H9 (cell line): ENCODE results near the gene LHFPL6. TPM values are rescaled to one million over a fixed set of nuclear protein-coding genes. Genes with fewer than 3 reads are reported as not detected.
A peak's percentile ranks its signal among the peaks of the same experiment; 100 is the strongest.

Experiments
- DNase-seq: peaks from one replicate; pipeline ENCODE4 v3.0.0-alpha.2; 2017
- H2AFZ ChIP-seq: one replicate; pipeline ENCODE4 v1.6.1; 2013; ENCODE audit warnings: mild to moderate bottlenecking, low read length, control low read depth, moderate library complexity
- H2AK5ac ChIP-seq: 2 replicates; pipeline ENCODE4 v1.6.1; 2013; ENCODE audit warnings: low read length, control low read depth, mixed read lengths; ENCODE audit not compliant: insufficient read length
- H2BK120ac ChIP-seq: one replicate; pipeline ENCODE4 v1.6.1; 2013; ENCODE audit warnings: low read depth, mild to moderate bottlenecking, low read length, control low read depth, inconsistent platforms; ENCODE audit not compliant: poor library complexity, severe bottlenecking
- H2BK12ac ChIP-seq: 2 replicates; pipeline ENCODE4 v1.6.1; 2013; ENCODE audit warnings: low read length, control low read depth, mixed read lengths, low read depth; ENCODE audit not compliant: insufficient read length
- H2BK15ac ChIP-seq: 2 replicates; pipeline ENCODE4 v1.6.1; 2013; ENCODE audit warnings: low read depth, low read length, control low read depth
- H2BK20ac ChIP-seq: one replicate; pipeline ENCODE4 v1.6.1; 2013; ENCODE audit warnings: low read depth, mild to moderate bottlenecking, low read length, control low read depth, inconsistent platforms; ENCODE audit not compliant: poor library complexity, severe bottlenecking
- H2BK5ac ChIP-seq: 2 replicates; pipeline ENCODE4 v1.6.1; 2013; ENCODE audit warnings: low read length, control low read depth, mixed read lengths; ENCODE audit not compliant: insufficient read length
- H3K14ac ChIP-seq: 2 replicates; pipeline ENCODE4 v1.6.1; 2013; ENCODE audit warnings: low read length, control low read depth; ENCODE audit not compliant: insufficient read depth
- H3K18ac ChIP-seq: 2 replicates; pipeline ENCODE4 v1.6.1; 2013; ENCODE audit warnings: low read depth, mild to moderate bottlenecking, mixed read lengths, low read length, control low read depth; ENCODE audit not compliant: insufficient read length
- H3K23ac ChIP-seq: 2 replicates; pipeline ENCODE4 v1.6.1; 2013; ENCODE audit warnings: low read length, control low read depth, mixed read lengths, low read depth; ENCODE audit not compliant: insufficient read length
- H3K23me2 ChIP-seq: 2 replicates; pipeline ENCODE4 v1.6.1; 2013; ENCODE audit warnings: low read depth, mild to moderate bottlenecking, mixed read lengths, low read length, control low read depth; ENCODE audit not compliant: insufficient read length, poor library complexity, severe bottlenecking
- H3K27ac ChIP-seq: 2 replicates; pipeline ENCODE4 v1.5.1; 2013; ENCODE audit warnings: low read length, control low read depth, mixed read lengths, low read depth; ENCODE audit not compliant: insufficient read length
- H3K27me3 ChIP-seq: 2 replicates; pipeline ENCODE4 v1.6.1; 2013; ENCODE audit warnings: low read length, control low read depth, inconsistent platforms; ENCODE audit not compliant: insufficient read depth
- H3K4ac ChIP-seq: 2 replicates; pipeline ENCODE4 v1.6.1; 2013; ENCODE audit warnings: low read depth, mild to moderate bottlenecking, control low read depth, inconsistent platforms, low read length, moderate library complexity
- H3K4me1 ChIP-seq: 2 replicates; pipeline ENCODE4 v1.6.1; 2013; ENCODE audit warnings: low read length, control low read depth, inconsistent platforms; ENCODE audit not compliant: insufficient read depth
- H3K4me2 ChIP-seq: 2 replicates; pipeline ENCODE4 v1.6.1; 2013; ENCODE audit warnings: low read length, control low read depth, mixed read lengths; ENCODE audit not compliant: insufficient read length, insufficient read depth
- H3K56ac ChIP-seq: 2 replicates; pipeline ENCODE4 v1.6.1; 2013; ENCODE audit warnings: low read depth, mild to moderate bottlenecking, mixed read lengths, low read length, control low read depth; ENCODE audit not compliant: insufficient read length
- H3K79me1 ChIP-seq: 2 replicates; pipeline ENCODE4 v1.6.1; 2013; ENCODE audit warnings: low read depth, mild to moderate bottlenecking, moderate library complexity, low read length, control low read depth, inconsistent platforms; ENCODE audit not compliant: insufficient read depth, poor library complexity, severe bottlenecking
- H3K79me2 ChIP-seq: 2 replicates; pipeline ENCODE4 v1.6.1; 2013; ENCODE audit warnings: low read length, control low read depth, inconsistent platforms; ENCODE audit not compliant: insufficient read depth
- H3K9ac ChIP-seq: 2 replicates; pipeline ENCODE4 v1.6.1; 2013; ENCODE audit warnings: low read length, control low read depth, mixed read lengths; ENCODE audit not compliant: insufficient read length; ENCODE audit errors: extremely low read depth
- H3K9me3 ChIP-seq: one replicate; pipeline ENCODE4 v1.6.1; 2013; ENCODE audit warnings: low read depth, low read length, inconsistent platforms; ENCODE audit not compliant: control insufficient read depth
- H3T11ph ChIP-seq: one replicate; pipeline ENCODE4 v1.6.1; 2013; ENCODE audit warnings: mild to moderate bottlenecking, low read length, control low read depth, inconsistent platforms
- H4K20me1 ChIP-seq: one replicate; pipeline ENCODE4 v1.6.1; 2013; ENCODE audit not compliant: control insufficient read depth, insufficient read length, insufficient read depth
- H4K5ac ChIP-seq: 2 replicates; pipeline ENCODE4 v1.6.1; 2013; ENCODE audit warnings: low read depth, mild to moderate bottlenecking, mixed read lengths, low read length, control low read depth; ENCODE audit not compliant: insufficient read length
- H4K8ac ChIP-seq: replicated peaks from 2 replicates; pipeline ENCODE4 v1.6.1; 2013; ENCODE audit warnings: low read length, control low read depth, mixed read lengths, low read depth; ENCODE audit not compliant: insufficient read length
- H4K91ac ChIP-seq: 2 replicates; pipeline ENCODE4 v1.6.1; 2013; ENCODE audit warnings: low read depth, mild to moderate bottlenecking, moderate library complexity, mixed read lengths, low read length, control low read depth; ENCODE audit not compliant: insufficient read length
- H3K27ac Mint-ChIP-seq, 3 experiments: 2 replicates in 2 of 3; 3 replicates in 1 of 3; pipeline ENCODE4 v1.8.0; 2020 to 2021; ENCODE audit warnings: mixed read lengths in 3 of 3, mild to moderate bottlenecking in 1 of 3, moderate library complexity in 1 of 3
- H3K27me3 Mint-ChIP-seq: 2 replicates; pipeline ENCODE4 v1.8.0; 2021; ENCODE audit warnings: low read depth, mild to moderate bottlenecking, moderate library complexity, mixed read lengths
- H3K36me3 Mint-ChIP-seq, 3 experiments: 2 replicates in 2 of 3; 3 replicates in 1 of 3; pipeline ENCODE4 v1.8.0; 2020 to 2021; ENCODE audit warnings: low read depth in 3 of 3, mixed read lengths in 3 of 3; ENCODE audit not compliant: insufficient read depth in 1 of 3
- H3K4me1 Mint-ChIP-seq, 2 experiments: 2 replicates each; pipeline ENCODE4 v1.8.0; 2020; ENCODE audit warnings: mixed read lengths in 2 of 2
- H3K4me3 Mint-ChIP-seq, 2 experiments: 2 replicates in 1 of 2; 3 replicates in 1 of 2; pipeline ENCODE4 v1.8.0; 2020 to 2021; ENCODE audit warnings: mild to moderate bottlenecking in 2 of 2, mixed read lengths in 2 of 2, moderate library complexity in 1 of 2
- H3K9me3 Mint-ChIP-seq, 2 experiments: 2 replicates in 1 of 2; 3 replicates in 1 of 2; pipeline ENCODE4 v1.8.0; 2020; ENCODE audit warnings: mild to moderate bottlenecking in 2 of 2, mixed read lengths in 2 of 2, moderate library complexity in 1 of 2
- CTCF ChIP-seq: fragments of 200-600 bp; sonication (generic); conservative IDR thresholded peaks from 3 replicates; pipeline ENCODE4 v1.8.0; 2021; ENCODE audit warnings: antibody characterized with exemption, mild to moderate bottlenecking
- WGBS: extraction: QIAGEN DNeasy Blood & Tissue Kit; methylation state at CpG from one replicate; pipeline ENCODE4 v1.1.7; 2013; ENCODE audit warnings: missing lambda C conversion rate, low lambda C conversion rate, mixed read lengths; ENCODE audit not compliant: insufficient read length; ENCODE audit errors: extremely low coverage; 5-methylcytosine and 5-hydroxymethylcytosine counted together
- total RNA-seq: library from RNA; stranded (reverse); gene quantifications from 2 replicates; pipeline ENCODE4 v1.2.1, GENCODE V29; 2021

Gene LHFPL6
- total RNA-seq, 1 experiment from 2014 or later = 3.5 TPM

GRCh38 chr13:39616087-39616694 is 13.2 kb upstream of the LHFPL6 start:
- Histone ChIP-seq H3K27me3 (no peaks in the 10 kb centered on the region), H4K5ac (no peak overlapping the region), H2AFZ (no peak overlapping the region), H3K79me2 (no peaks in the 10 kb centered on the region), H3T11ph (no peak overlapping the region), H3K4ac (no peak overlapping the region), H4K91ac (no peak overlapping the region), H2AK5ac (no peak overlapping the region), H2BK12ac (no peak overlapping the region), H2BK120ac (no peak overlapping the region), H3K9me3 (no peaks in the 10 kb centered on the region), H3K18ac (no peak overlapping the region), H2BK20ac (no peak overlapping the region), H3K4me2 (no peak overlapping the region), H4K20me1 (no peaks in the 10 kb centered on the region), H3K9ac (no peak overlapping the region), H3K56ac (no peak overlapping the region), H3K14ac (no peak overlapping the region), H3K4me1 (no peaks in the 10 kb centered on the region), H2BK15ac (no peak overlapping the region), H3K27ac (no peak overlapping the region), H3K79me1 (no peaks in the 10 kb centered on the region), H4K8ac (no peak overlapping the region), H2BK5ac (no peak overlapping the region), H3K23ac (no peak overlapping the region), H3K23me2 (no peaks in the 10 kb centered on the region)
- TF ChIP-seq CTCF = peak; percentile 92
- DNase-seq = peak; percentile 55
- WGBS = no CpG with 5 or more reads among the region's 10 CpGs
- peaks cover 10% of the 10 kb centered on the region for H3K27me3 Mint-ChIP-seq
- no peaks in the 10 kb centered on the region for H3K36me3 Mint-ChIP-seq
- H3K4me1 Mint-ChIP-seq = peaks cover 2% of the 10 kb centered on the region in 2 experiments
- no peak overlapping the region for H3K4me3 Mint-ChIP-seq
- H3K27ac Mint-ChIP-seq = no peak overlapping the region
- H3K9me3 Mint-ChIP-seq = no peaks in the 10 kb centered on the region
